HG02885 (cell line): ENCODE measurements around the gene METTL25.

Source experiments
- ATAC-seq: cut with Tn5 transposase; IDR thresholded peaks from one replicate; pipeline ENCODE4 v1.9.1; 2021; ENCODE audit warnings: mild to moderate bottlenecking; ENCODE audit not compliant: unreplicated experiment, poor library complexity

The METTL25 gene

GRCh38 chr12:82461393-82461792, 103.1 kb downstream of the METTL25 start:
- ATAC-seq = no peak

GRCh38 chr12:82461836-82462235, 103.5 kb downstream of the METTL25 start:
- ATAC-seq = no peak

GRCh38 chr12:82468563-82468962, 110.2 kb downstream of the METTL25 start:
- no peak for ATAC-seq

- ATAC-seq = no peak
Measured at GRCh38 chr12:82470906-82471512, 112.7 kb downstream of the METTL25 start.

- ATAC-seq = no peak
Measured at GRCh38 chr12:82473111-82473754, 114.9 kb downstream of the METTL25 start.

GRCh38 chr12:82474181-82474797, 116.0 kb downstream of the METTL25 start:
- ATAC-seq = peak; percentile 86

- peak; percentile 19 for ATAC-seq
Measured at GRCh38 chr12:82474798-82475184, 116.5 kb downstream of the METTL25 start.

- no peak for ATAC-seq
Measured at GRCh38 chr12:82475211-82475610, 116.9 kb downstream of the METTL25 start.

GRCh38 chr12:82476511-82476910, 118.2 kb downstream of the METTL25 start:
- ATAC-seq = no peak

- no peak for ATAC-seq
Measured at GRCh38 chr12:82479511-82479910, 121.2 kb downstream of the METTL25 start.

- ATAC-seq = no peak
Measured at GRCh38 chr12:82480606-82481005, 122.3 kb downstream of the METTL25 start.

- ATAC-seq = peak; percentile 53
Measured at GRCh38 chr12:82481954-82482353, 123.6 kb downstream of the METTL25 start.

GRCh38 chr12:82486524-82487235, 128.4 kb downstream of the METTL25 start:
- ATAC-seq = no peak

- ATAC-seq = no peak
Measured at GRCh38 chr12:82504409-82504808, 146.1 kb downstream of the METTL25 start.

- no peak for ATAC-seq
Measured at GRCh38 chr12:82505150-82505549, 146.8 kb downstream of the METTL25 start.

GRCh38 chr12:82507686-82508085, 149.4 kb downstream of the METTL25 start:
- no peak for ATAC-seq

- ATAC-seq = no peak
Measured at GRCh38 chr12:82510386-82510785, 152.1 kb downstream of the METTL25 start.

GRCh38 chr12:82514880-82515279, 156.6 kb downstream of the METTL25 start:
- no peak for ATAC-seq

- ATAC-seq = no peak
Measured at GRCh38 chr12:82515652-82516051, 157.3 kb downstream of the METTL25 start.

GRCh38 chr12:82517027-82517426, 158.7 kb downstream of the METTL25 start:
- ATAC-seq = peak; percentile 92

GRCh38 chr12:82517808-82518207, 159.5 kb downstream of the METTL25 start:
- ATAC-seq = no peak
